HG03066 (cell line): Measurements from ENCODE around the gene CCT3.
"Not testable (repeated sequence)": the region's sequence is repeated elsewhere in the genome, so short reads cannot be mapped to it uniquely, and the experiment has no call there.

ENCODE experiments used
- ATAC-seq: cut with Tn5 transposase; IDR thresholded peaks from one replicate; pipeline ENCODE4 v1.9.1; 2021; ENCODE audit warnings: low read depth; ENCODE audit not compliant: unreplicated experiment

CCT3 gene

DNA sequence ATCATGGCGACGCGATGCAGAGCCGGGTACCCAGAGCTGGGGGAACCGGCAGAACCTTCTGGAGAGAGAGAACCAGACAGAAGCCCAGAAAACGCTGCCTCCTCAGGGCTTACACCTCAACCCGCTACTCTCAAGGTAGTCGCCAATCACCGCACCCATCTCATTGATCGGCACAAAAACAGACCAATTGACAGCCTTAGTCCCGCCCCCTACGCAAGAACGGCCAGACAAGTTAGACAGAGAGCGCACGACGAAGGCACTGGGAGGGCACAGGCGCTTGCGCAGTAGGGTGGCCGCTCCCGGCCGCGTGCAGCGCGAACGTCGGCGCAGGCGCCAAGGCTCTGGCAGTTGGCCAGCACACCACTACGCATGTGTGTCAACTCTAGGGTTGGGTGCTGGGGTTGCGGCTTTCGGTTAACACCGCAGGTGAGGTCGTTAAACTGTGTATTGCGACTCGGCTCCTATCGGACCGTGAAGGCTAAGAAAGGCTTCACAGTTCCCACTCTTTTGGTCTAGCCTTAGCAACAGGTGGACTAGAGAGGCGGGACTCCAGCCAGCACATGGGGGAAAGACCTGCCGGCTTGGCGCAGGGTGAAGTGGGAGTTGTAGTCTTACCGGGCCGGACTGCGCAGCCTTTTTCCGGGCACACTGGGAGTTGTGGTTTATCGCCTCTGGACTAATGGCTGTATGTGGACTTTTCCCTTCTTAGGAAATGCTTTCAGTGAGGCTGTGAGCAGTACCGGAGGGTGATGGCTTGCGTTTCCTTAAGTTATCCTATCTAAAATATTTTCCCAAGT, at the start of gene CCT3, which contains the start of gene TSACC:
Gene CCT3, minus strand, starts transcription at position 113 of the 797 bp plus-strand sequence. Its CDS starts 108 bp downstream, at position 5.
Gene TSACC, plus strand, starts transcription at position 347 of the 797 bp plus-strand sequence. CDS start 1,232 bp downstream, outside the sequence.
- ATAC-seq, result peak; percentile 90

DNA sequence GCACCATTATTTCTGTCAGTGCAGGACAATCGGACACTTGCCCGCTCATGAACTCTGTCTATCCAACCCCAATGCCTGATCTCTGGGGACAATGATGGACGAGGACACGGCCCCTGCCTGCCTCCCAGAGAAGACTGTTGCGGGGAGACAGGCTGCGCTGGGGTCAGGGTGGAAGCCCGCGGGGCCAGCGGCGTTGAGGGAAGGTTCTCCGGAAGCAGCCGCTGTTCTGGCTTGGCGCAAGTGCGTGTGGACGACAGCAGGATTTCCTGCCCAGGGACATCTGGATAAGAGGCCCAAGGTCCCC, 49.7 kb upstream of the CCT3 start:
- ATAC-seq, result no peak

DNA sequence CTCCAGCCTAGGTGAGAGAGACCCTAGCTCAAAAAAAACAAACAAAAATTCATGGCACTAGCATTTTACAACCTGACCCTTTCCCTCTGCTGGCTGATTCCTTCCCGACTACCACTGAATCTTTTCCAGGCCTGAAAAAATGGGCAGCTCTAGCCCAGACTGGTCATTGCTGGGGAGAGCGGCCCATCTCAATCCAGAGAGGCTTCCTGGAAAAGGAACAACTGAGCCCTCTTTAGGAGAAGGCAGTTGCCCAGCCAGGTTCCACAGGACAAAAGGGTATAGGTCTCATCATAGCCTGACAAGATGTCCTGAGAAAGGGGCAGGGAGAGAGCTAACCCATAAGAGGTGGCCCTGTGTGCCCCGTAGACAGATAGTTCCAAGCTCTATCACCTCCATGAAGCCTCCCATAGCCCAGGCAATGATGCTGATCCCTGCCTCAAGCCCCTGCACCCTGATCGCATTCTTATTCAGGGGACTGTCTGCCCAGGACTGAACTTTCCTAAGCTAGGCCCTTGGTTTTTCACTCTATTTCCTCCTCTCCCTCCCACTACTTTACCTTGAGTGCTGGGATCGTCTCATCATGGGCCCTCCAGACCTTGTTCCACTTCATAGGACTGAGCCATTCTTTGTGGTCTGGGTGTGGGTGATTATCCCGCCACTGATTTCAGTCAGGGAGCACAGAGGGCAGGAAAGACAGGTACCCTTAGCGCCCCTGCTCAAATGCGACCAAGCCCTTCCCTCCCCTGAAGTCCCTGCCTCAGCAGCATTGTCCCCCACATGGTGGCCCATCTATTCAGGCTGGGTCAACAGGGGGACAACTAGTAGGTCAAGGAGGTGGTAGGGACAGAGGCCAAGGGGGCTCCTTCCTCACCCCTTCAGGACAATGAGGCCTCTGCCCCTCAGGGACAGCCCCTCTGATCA, 49.1 kb upstream of the CCT3 start:
- ATAC-seq, result no peak

DNA sequence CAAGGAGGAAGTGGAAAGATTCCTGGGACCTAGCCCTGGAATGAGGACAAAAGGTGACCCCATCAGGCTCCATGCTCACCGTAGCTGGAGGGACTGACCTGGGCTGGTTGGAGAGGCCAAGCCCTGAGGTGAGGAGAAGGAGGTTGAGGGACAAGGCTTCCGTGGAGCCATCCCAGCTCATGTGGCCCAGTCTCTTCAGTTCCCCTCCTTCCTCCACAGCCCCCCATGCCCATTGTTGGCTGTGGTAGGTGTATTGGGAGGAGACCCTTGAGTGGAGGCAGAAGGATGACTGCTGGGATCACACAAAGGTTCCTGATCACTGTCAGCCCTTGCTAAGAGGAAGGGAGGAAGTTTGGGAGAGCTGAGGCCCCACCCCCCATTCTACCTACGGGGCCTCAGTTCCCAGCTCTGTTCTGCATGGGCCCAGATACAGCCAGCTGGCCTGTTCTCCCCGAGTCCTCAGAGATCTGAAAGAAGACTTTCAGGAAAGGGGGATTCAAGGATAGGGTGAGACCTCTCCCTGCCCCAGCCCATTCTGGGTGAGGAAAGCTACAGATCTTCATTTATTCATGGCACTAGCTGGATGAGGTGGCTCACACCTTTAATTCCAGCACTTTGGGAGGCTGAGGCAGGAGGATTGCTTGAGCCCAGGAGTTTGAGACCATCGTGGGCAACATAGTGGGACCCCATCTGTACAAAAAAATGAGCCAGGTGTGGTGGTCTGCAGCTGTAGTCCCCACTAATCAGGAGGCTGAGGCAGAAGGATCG, 48.2 kb upstream of the CCT3 start:
- ATAC-seq, result no peak

DNA sequence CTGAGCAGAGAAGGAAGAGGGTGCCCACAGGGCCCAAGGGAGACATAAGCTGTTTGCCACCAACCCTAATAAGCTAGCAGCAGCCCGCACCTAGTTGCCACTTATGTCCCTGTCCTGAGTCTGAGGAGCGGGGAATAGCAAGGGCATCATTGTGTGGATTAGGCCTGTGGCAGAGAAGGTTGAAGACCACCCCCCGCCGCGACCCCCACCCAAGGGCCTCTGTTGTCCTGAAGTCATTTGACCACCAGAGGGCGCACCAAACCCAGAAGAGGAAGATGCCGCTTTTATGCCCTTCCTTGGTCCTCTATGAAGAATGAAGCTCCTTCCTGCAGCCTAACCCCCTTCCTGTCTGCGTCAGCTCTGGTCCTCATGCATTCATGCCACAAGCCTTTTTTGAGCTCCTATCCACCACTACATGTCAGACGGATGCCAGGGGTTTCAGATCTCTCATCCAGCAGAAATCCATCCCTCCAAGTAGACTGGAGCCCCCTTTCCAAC, 47.5 kb upstream of the CCT3 start:
- no peak for ATAC-seq

DNA sequence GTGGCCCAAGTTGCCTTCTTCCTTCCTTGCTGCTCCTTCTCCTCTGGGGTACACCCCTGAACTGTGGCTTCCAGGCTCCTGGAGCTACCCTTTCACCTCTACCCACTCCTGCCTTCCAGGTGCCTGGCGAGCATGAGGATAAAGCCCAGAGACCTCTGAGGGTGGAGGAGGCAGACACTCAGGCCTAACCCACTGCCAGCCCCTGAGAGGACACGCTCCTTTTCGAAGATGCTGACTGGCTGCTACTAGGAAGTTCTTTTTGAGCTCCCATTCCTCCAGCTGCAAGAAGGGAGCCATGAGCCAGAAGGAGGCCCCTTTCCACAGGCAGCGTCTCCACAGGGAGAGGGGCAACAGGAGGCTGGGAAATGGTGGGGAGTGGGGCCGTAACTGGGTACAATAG, 46.6 kb upstream of the CCT3 start:
- no peak for ATAC-seq

DNA sequence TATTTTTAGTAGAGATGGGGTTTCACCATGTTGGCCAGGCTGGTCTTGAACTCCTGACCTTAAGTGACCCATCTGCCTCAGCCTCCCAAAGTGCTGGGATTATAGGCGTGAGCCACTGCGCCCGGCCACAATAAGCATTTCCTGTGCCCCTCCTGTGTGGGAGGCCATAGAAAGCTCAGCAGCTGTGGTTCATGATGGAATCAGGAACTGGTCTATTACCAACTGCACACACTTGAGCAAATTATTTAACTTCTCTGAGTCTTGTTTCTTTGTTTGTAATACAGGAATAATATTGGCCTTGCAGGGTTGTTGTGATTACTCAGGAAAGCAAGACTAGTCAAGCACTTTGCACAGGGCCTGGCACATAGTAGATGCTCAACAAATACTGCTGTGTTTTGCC, 45.9 kb upstream of the CCT3 start:
- no peak for ATAC-seq

DNA sequence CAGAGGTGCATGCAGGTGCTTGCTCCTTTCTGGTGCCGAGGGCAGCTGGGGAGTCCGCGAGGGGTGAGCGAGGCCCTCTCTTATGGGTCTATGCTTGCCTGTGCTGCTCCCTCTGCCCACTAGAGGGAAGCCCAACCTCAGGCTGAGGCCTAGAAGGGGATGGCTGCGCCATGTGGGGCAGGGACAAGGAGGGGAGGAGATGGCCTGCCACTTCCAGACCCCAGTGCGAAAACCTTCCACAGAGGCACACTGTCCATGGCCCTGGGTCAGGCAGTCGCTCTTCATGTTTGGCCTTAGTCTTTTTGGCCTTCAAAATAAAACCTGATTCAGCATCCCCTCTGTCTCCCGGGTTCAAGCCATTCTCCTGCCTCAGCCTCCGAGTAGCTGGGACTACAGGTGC, 44.9 kb upstream of the CCT3 start:
- no peak for ATAC-seq

DNA sequence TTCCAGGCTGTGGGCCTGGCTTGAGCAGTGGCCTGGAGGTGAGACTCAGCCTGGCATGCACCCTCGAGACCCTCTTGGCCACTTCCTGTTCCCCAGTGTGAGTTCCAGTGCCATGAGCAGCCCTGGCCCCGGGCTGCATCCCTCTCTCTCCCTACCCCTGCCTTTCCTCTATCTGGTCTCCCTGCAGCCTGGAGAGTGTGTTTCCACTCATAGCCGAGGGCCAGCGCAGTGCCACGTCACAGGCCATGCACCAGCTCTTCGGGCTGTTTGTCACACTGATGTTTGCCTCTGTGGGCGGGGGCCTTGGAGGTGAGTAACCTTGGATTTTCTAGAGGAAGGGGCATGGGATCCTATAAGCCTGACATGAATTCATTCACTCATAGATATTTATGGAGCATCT, 44.5 kb upstream of the CCT3 start:
- no peak for ATAC-seq

DNA sequence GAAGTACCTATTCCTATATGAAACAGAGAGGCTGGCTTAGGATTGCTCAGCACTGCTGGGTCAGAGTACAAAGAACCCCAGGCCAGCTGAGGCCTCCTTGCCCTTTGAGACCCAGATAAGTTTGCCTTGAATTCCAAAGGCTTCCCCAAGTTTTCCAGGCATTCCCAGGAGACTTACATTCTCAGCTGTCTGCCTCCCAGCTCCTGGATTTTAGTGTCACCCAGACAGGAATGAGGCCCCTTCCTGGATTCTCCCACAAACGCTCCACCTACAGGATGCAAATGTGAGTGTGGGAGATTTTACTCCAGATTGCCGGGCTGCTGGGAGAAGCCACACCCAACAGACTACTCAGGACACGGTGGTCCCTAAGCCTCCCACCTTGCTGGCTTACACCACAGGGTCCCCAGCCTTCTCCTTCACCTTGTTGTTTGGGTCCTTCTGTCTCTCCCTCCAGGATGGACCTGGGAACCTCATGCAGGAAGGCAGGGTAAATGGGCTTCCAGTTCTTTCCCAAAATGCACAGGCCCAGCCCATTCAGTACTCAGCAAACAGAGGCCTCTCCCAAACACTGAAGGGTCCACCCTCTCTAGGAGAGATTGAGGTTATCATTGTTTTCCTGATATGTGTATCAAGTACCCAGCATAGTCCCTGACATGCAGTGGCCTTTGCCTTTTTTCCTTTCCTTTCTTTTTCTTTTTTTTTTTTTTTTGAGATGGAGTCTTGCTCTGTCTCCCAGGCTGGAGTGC, 41.5 kb upstream of the CCT3 start:
- no peak for ATAC-seq

DNA sequence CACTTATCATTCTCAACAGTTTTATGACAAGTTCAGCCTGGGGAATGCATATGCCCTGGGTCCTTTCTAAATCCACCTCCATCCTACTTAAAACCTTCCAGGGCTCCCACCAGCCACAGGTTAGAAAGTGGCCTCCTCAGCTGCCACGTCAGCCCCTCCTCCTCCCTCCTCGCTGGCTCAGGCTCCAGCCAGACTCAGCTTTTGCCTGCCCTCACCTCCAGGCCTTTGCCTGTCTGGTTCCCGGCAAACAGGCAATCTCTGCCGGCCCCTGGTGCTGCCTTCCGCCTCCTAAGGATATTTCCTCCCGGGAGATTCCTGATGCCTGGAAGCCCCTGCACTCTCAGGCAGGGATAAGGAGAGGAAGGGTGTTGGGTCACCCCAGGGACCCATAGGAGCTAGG, 40.5 kb upstream of the CCT3 start:
- no peak for ATAC-seq

DNA sequence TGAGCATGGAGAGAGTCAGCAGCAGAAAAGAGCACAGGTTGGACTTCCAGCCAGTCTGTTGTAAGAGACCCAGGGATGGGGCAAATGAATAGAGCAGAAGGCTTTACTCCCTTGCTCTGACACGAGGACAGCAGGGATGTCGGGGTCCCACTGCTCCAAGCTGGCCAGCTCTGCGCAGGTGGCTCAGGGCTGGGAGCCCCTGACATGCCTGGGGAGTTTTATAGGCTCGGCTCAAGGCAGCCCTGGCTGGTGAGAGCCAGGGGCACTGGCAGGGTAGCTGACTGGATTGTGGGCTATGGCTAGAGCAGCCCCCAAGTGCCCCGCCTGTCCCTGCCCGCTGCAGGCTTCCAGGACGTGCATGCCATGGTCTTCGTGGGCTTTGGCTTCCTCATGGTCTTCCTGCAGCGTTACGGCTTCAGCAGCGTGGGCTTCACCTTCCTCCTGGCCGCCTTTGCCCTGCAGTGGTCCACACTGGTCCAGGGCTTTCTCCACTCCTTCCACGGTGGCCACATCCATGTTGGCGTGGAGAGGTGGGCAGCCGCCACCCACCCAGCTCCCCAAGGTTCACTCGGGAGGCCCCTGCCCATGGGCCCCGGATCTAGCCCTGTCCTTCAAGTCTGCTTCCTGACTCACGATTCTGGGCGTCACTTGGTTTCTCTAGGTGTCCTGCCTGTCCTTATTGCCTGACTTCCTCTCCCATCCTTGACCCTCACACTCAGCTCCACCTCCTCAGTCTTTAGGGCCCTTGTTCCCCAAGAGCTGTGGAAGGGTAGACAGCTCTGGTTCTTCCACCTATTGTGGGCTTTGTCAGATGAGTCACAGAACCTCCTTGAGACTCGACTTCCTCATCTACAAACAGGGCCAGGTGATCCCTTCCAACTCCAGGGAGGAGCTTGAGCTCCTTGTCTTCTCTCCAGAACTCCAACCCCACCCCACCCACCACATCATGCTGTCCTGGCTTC, 39.1 kb upstream of the CCT3 start:
- ATAC-seq, result no peak

DNA sequence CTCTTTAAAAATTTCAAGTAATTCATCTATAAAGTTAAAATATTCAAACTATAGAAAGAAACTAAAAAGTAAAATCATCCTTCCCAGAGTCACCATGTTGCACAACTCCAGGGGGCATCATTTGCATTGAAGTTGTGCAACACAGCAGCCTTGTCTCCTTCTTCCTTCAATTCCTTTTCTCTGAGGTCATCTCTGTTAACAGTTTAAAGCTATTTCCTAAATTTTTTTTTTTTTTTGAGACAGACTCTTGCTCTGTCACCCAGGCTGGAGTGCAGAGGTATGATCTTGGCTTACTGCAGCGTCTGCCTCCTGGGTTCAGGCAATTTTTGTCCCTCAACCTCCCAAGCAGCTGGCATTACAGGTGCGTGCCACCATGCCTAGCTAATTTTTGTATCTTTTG, 38.1 kb upstream of the CCT3 start:
- no peak for ATAC-seq

DNA sequence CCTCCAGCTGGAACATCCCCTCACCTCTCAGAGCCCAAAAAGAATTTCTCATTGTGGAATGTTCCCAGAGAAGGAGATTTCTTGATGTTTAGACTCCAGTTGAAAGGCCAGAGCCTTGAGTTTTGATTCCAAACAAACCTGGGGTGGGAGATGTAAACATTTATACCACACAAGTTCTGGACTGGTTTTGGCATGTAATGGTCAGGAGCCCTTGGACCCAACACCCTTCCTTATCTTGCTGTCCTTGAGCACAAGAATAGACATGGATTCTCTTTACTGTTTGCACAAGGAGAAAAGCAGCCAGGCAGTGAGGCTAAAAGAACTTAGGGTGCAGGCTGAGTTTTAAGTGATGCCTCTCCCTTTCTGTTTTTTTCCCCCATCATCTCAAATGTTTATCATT, 35.5 kb upstream of the CCT3 start:
- ATAC-seq, result no peak

DNA sequence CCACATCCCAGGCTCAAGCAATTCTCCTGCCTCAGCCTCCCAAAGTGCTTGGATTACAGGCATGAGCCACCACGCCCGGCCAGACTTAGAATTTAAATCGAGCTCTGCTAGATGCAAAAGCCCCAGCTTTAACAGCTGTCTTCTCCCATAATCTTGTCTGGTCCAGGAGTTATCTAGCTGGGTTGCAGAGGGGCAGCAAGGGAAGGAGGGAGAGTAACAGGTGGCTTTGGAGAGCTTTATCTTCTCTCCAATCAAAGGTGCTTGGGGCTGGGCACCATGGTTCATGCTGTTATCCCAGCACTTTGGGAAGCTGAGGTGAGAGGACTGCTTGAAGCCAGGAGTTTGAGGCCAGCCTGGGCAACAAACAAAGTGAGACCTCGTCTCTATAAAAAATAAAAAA, 34.8 kb upstream of the CCT3 start:
- ATAC-seq, result no peak

DNA sequence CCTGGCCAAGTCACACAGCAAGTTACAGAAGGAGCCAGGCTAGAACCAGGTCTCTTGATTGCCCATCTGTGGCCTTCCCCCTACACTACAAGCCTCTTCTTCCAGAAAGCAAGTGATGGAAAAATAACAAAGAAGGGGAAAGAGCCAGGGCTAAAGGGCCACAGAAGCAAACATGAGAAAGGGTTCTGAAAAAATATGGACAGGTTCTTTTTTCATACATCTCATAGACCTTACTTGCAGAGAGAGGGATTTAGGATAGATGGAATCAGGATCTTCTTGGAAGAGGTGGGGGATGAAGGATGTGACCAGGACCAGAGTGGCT, 34.1 kb upstream of the CCT3 start:
- ATAC-seq, result no peak

DNA sequence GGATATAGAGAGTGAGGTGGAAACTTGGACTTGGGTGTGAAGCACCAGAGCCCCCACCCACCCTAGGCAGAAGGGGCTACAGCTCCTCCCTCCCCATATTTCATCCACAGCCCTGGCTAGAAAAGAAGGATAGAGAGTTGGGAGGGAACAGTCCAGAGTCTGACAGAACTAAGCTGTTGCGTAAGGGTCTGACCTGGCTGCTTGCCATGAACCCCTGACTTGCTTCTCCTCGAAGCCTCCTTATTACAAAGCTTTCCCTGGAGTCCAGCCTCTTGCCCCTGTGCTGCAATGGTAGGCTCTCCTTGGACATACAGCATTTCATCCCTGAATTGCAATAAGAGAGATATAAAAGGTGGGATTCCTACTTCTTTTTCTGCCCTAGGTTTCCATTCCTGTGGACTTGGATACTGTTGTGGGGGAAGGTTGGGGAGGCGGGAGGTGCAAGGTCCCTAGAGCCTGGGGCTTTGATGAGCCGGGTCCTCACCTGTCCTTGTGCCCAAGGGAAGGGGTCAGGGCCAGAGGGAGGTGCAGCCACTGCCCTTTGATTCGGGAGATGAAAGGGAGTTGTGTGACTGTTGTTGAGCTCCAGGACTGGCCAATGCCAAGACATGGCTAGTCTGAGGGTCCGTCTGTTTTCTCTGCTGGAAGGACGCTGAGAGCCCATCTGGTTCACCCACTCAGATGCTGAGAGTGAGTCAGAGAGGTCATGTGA, 33.6 kb upstream of the CCT3 start:
- ATAC-seq, result no peak

DNA sequence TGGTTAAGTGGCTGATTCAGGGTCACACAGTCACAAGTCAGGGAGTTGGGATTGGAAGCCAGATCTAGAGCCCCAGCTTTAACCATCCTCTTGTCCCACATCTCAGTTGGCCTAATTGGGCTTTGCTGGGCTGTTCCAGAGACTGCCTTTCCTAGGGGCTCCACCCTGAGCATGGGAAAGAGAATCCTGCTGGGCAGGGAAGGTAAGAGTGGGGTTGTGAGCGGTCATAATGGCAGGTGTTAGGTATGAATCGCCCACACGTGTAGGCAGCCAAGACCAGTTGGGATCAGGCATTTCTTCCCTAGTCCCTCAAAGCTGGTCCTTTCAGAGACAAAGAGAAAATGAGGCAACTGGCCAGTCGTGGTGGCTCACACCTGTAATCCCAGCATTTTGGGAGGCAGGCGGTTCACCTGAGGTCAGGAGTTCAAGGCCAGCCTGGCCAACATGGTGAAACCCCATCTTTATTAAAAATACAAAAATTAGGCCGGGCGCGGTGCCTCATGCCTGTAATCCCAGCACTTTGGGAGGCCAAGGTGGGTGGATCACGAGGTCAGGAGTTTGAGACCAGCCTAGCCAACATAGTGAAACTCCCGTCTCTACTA, 31.7 kb upstream of the CCT3 start:
- ATAC-seq, result not testable (repeated sequence)
